Natural killer cell treated with Interleukin-12 subunit alpha and Interleukin-12 subunit beta and Interleukin-15 and Interleukin-18, amount 100 ng/mL, for 72 hours (primary cell): ENCODE measurements around the gene CFAP99. TPM values are rescaled to one million over a fixed set of nuclear protein-coding genes. Genes with fewer than 3 reads are reported as not detected.
"Not testable (repeated sequence)": the region's sequence is repeated elsewhere in the genome, so short reads cannot be mapped to it uniquely, and the experiment has no call there.

Source experiments
- ATAC-seq, 2 donors: fragments of 150-1000 bp; cut with Tn5 transposase in 1 of 2; sonication (Bioruptor Pico), chemical (Tn5 transposase) in 1 of 2; 2 replicates each; pipeline ENCODE4 v1.10.0; 2021
- DNase-seq: peaks from one replicate; pipeline ENCODE4 v3.0.0; 2022; ENCODE audit warnings: low spot score
- H3K27ac Mint-ChIP-seq, 2 donors: 1 replicate in 1 of 2; 2 replicates in 1 of 2; pipeline ENCODE4 v1.8.0; 2022; ENCODE audit warnings: mixed read lengths in 2 of 2, mild to moderate bottlenecking in 1 of 2, moderate library complexity in 1 of 2
- H3K27me3 Mint-ChIP-seq, 2 donors: 1 replicate in 1 of 2; 2 replicates in 1 of 2; pipeline ENCODE4 v1.8.0; 2022; ENCODE audit warnings: mixed read lengths in 2 of 2
- H3K36me3 Mint-ChIP-seq: one replicate; pipeline ENCODE4 v1.8.0; 2022; ENCODE audit warnings: mixed read lengths
- H3K4me1 Mint-ChIP-seq, 2 donors: 1 replicate in 1 of 2; 2 replicates in 1 of 2; pipeline ENCODE4 v1.8.0; 2022; ENCODE audit warnings: low read depth in 2 of 2, mixed read lengths in 2 of 2, mild to moderate bottlenecking in 1 of 2
- H3K4me3 Mint-ChIP-seq: one replicate; pipeline ENCODE4 v1.8.0; 2022; ENCODE audit warnings: mixed read lengths
- H3K9me3 Mint-ChIP-seq: 2 replicates; pipeline ENCODE4 v1.8.0; 2022; ENCODE audit warnings: mixed read lengths
- total RNA-seq, 2 donors: library from RNA; stranded (reverse); gene quantifications; one replicate each; pipeline ENCODE4 v1.2.3, GENCODE V29; 2022

The CFAP99 gene
- total RNA-seq, 2 donors from 2014 or later = not detected

DNA sequence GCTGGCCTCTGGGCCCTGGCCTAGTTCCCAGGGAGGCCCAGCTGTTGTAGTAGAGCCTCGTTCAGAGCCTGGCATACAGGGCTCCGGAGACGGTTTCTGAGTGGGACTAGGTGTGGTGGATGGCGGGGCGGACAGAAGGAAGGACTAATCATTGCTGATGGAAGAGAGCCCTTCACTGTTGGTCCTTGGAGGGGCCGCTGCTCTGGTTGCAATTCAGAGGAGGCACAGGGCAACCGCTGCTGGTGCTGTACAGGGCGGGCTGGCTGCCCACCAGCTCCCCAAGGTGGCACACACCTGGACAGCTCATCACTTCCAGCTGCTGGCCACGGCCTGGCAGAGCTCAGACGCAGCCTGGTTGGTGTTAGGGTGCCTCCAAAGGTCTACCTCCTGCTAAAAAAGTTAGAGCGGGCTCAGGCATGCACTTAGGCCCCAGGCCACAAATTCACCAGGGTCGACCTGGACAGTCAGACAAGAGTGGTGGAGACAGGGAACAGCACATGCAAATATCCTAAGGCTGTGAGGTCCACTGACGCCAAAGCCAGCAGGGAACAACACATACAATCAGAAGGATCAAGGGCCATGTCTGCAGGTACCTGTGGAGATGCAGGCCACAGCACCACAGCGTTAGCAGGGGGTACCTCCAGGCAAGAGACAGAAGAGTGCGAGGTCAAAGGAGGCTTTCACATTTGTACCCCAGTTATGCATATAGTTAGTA is 42.6 kb downstream of the CFAP99 start:
- H3K4me1 Mint-ChIP-seq = peaks cover 11 to 13% of the 10 kb centered on the region in 2 donors
- no peak for ATAC-seq

DNA sequence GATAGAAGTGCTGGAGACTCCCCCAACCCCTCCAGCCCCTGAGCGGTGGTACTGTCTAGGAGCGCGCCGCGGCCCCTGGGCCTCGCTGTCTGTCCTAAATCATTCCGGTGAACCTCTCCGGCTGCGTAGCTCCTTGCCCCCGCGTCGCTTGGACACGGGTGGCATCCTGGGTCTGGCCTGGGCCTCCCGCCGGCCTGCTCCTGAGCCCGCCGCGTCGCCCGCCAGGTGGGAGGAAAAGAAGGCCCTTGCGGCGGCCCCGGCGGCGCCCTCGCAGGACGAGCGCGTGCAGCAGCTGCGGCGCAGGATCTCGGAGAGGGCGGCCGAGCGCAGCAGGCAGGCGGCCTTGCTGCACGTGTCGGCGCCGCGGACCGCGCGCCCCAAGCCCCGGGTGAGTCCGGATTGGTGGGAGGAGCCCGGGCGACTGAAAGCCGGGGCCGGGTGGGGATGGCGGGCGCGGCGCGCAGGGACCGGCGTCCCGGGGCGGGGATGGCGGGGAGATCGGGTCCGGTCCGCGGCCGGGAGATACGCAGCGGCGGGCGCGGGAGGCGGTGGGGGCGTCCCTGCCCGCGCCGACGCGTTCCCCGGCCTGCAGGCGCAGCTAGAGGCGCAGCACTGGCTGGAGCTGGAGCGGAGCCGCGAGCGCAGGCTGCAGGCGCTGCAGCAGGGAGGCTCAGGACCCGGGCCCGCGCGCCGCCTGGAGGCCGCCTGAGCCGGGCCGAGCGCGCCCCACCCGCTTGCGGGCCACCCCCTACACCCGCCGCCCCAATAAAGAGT is 43.6 kb downstream of the CFAP99 start:
- H3K4me1 Mint-ChIP-seq = peaks cover 11 to 13% of the 10 kb centered on the region in 2 donors
- H3K4me3 Mint-ChIP-seq = peak overlapping the region; percentile 70
- ATAC-seq (peak; percentile 93 to 94), DNase-seq (peak; percentile 73)
- H3K36me3 Mint-ChIP-seq = no peaks in the 10 kb centered on the region
- peaks cover 6 to 8% of the 10 kb centered on the region in 2 donors for H3K27me3 Mint-ChIP-seq
- no peak overlapping the region for H3K27ac Mint-ChIP-seq
- no peaks in the 10 kb centered on the region for H3K9me3 Mint-ChIP-seq

More for the DNA sequence above, 42.6 kb downstream of the CFAP99 start:
- Mint-ChIP-seq H3K27ac (no peak overlapping the region), H3K4me3 (peak overlapping the region; percentile 70), H3K27me3 (peaks cover 6 to 8% of the 10 kb centered on the region in 2 donors), H3K36me3 (no peaks in the 10 kb centered on the region), H3K9me3 (no peaks in the 10 kb centered on the region)
- DNase-seq = no peak

DNA sequence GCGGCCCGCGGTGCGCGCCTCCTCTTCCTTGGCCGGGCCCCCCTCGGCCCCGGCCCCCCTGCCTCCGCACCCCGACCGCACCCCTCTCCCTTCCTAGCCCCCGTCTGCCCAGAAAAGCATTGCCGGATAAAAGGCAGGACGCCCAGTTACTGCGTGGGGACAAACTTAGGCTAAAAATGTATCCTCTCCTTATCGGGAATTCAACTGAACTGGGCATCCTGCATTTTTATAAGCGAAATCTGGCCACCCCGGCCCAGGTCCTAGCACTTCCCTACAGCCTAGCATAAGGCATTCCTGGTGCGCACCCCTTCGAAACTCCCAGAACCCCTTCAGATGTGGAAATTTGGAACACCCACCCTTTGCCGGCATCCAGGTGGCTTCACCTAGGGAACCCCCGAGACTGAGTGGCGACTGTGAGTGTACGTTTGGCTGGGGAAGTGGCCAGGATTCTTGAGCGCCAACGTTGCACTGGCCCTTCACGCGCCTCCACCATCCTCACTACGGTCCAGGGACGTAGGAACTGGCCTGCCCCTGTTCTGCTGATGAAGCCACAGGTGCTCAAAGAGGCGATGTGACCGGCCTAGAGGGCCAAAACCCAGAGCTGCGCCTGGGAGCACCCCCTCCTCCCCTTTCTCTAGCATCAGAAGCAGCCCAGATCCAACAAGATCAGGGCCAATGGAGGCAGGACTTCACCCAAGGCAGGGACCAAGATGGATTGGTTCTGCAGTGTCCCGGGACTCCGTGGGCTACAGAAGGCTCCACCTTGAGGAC is 44.4 kb downstream of the CFAP99 start:
- ATAC-seq (no peak), DNase-seq (no peak)
- H3K4me3 Mint-ChIP-seq = peak overlapping the region; percentile 38
- no peaks in the 10 kb centered on the region for H3K36me3 Mint-ChIP-seq
- peaks cover 13 to 16% of the 10 kb centered on the region in 2 donors for H3K4me1 Mint-ChIP-seq
- peaks cover 3 to 8% of the 10 kb centered on the region in 2 donors for H3K27me3 Mint-ChIP-seq
- no peaks in the 10 kb centered on the region for H3K9me3 Mint-ChIP-seq
- H3K27ac Mint-ChIP-seq = no peak overlapping the region

DNA sequence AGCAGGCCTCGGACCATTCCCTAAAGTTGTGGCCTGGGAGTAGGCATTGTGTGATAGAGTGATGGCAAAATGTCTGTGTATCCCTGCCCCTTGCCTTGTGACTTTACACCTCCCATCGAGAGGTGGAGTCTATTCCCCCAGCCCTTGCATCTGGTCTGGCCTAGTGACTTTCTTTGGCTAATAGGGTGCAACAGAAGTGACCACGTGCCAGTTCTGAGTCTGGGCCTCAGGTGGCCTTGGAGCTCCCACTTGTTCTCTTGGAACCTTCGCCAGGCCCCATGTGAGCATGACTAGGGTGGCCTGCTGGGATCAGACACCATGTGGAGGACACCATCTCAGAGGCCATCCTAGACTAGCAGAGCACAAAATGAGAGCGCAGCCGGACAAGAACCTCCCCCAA is 46.3 kb downstream of the CFAP99 start:
- Mint-ChIP-seq H3K9me3 (no peaks in the 10 kb centered on the region), H3K36me3 (peaks cover 5% of the 10 kb centered on the region), H3K4me3 (no peak overlapping the region), H3K27me3 (peaks cover 3 to 8% of the 10 kb centered on the region in 2 donors), H3K27ac (no peak overlapping the region), H3K4me1 (peaks cover 16 to 17% of the 10 kb centered on the region in 2 donors)
- DNase-seq (no peak), ATAC-seq (no peak)

DNA sequence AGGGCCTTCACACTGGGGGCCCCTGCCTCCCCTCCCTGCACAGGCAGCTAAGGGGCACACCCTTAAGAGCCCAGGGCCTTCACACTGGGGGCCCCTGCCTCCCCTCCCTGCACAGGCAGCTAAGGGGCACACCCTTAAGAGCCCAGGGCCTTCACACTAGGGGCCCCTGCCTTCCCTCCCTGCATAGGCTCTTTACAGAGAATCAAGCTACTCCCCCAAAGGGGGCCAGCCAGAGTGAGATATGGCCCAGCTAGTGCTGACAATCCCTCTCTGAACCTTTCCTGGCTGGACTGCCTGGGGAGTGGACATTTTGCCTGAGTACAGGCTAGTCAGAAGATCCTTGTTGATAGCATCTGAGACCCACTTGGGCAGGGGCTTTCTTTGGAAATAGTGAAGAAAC is 46.8 kb downstream of the CFAP99 start:
- Mint-ChIP-seq H3K4me1 (peaks cover 21% of the 10 kb centered on the region in 2 donors), H3K36me3 (peaks cover 10% of the 10 kb centered on the region)
- H3K4me3 Mint-ChIP-seq, H3K27ac Mint-ChIP-seq, H3K27me3 Mint-ChIP-seq, DNase-seq, H3K9me3 Mint-ChIP-seq, ATAC-seq: not testable (repeated sequence)

DNA sequence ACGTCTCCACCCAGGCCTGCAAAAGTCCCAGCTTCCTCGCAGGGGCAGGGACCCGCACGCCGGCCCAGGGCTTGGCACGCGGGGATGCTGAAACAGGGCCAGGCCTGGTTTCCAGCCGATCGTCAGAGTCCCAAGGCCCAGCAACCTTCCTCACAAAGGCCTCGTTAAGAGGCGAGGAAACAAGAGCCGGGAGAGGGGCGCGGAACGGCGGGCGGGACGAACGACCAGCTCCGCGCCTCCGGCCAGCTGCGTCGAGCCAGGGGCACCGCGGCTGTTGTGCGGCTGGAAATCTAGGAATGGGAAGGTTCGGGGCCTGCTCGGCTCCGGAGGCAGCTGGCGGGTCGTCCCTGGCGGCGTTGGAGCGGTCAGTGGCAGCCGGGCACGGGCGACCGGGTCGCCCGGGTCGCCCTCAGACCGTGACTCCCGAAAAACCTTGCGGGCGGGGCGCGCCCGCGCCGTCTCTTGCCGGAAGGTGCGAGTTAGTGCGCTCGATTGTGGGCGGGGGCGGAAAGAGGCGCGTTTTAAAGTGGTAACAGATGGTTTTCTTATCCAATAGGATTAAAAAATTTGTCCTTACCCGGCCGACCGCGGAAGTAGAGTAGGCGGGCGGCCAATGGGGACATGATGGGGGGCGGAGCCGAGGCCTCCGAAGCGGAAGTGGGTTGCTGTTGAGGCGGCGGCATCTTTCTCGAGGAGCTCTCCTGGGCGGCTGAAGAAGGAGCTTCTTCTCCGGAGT is 49.9 kb downstream of the CFAP99 start, which contains the start of gene RNF4:
RNF4 (plus strand) TSS at position 651 of the 736 bp plus-strand sequence. CDS start 21,388 bp downstream, outside the sequence.
- DNase-seq = peak; percentile 97
- Mint-ChIP-seq H3K4me3 (peak within 1 kb of the TSS; percentile 95), H3K4me1 (peaks cover 24 to 27% of the 10 kb centered on the region in 2 donors), H3K27ac (peak within 1 kb of the TSS; percentile 95 to 97), H3K27me3 (no peaks in the 10 kb centered on the region), H3K36me3 (peaks cover 20% of the 10 kb centered on the region), H3K9me3 (no peaks in the 10 kb centered on the region)
- peak; percentile 91 to 95 for ATAC-seq

DNA sequence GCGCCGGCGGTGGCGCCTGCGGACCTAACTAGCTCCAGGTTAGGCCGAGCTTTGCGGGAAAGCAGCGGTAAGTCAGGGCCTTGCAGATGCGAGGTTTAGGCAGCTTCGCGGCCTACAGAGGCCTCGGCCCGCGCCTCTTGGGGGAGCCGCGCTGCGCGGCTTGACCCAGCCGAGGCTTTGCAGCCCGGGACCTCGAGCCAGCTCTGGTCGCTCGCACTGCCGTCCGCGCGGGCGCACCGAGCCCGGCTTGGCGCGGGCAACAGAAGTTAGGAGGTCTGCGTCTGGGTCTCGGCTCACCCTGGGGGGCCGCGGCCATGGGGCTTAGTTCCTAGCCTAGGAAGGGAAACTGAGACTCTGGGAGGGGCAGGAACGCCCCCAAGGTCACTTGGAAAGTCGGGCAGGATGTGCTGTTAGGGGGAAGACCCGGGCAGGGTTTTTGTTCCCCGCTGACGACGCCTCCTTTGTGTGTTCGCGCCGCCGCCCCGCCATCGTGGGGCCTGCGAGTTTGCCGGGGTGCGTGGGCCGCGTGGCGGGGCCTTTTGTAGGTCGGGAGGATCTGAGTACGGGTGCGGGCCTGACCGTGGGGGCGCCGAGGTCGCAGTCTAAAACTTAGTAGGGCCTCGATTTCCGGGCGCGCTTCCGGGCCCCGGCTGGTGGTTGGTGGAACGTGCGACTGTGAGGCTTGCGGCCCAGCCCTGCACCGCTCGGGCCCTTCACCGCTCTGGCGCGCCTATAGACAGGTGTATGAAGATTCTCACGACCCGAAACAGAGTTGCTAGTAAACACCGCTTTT is 50.6 kb downstream of the CFAP99 start:
- Mint-ChIP-seq H3K36me3 (peaks cover 20% of the 10 kb centered on the region), H3K4me1 (peaks cover 24 to 26% of the 10 kb centered on the region in 2 donors), H3K9me3 (no peaks in the 10 kb centered on the region), H3K27ac (peak overlapping the region; percentile 95 to 97), H3K4me3 (peak overlapping the region; percentile 95), H3K27me3 (no peaks in the 10 kb centered on the region)
- DNase-seq (peak; percentile 87), ATAC-seq (peak; percentile 70 to 75)

DNA sequence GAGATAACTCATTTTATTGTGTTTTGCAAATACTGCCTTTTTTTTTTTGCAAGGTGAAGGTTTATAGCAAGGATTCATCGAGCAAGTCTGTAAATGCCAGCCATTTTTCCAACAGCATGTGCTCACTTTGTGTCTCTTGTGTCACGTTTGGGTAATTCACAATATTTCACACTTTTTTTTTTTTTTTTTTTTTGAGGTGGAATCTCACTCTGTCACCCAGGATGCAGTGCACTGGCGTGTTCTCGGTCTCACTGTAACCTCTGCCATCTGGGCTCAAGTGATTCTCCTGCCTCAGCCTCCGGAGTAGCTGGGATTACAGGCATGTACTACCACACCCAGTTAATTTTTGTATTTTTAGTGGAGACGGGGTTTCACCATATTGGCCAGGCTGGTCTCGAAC is 52.0 kb downstream of the CFAP99 start:
- ATAC-seq = no peak
- Mint-ChIP-seq H3K4me1 (peaks cover 28 to 30% of the 10 kb centered on the region in 2 donors), H3K9me3 (no peaks in the 10 kb centered on the region), H3K4me3 (peak overlapping the region; percentile 95), H3K36me3 (peaks cover 21% of the 10 kb centered on the region), H3K27ac (peak overlapping the region; percentile 95 to 97), H3K27me3 (no peaks in the 10 kb centered on the region)
- DNase-seq = no peak

DNA sequence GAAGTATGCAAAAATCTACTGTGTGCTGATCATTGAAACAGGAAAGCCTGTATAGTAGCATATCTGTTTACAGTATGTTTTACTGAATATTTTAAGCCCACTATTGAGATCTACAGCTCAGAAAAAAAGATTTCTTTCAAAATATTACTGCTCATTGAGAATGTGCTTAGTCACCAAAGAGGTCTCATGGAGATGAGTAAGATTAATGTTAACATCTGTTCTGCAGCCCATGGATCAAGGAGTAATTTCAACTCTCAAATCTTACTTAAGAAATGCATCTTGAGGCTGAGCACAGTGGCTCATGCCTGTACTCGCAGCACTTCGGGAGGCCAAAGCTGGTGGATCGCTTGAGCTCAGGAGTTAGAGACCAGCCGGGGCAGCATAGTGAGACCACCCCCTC is 53.4 kb downstream of the CFAP99 start:
- peaks cover 27% of the 10 kb centered on the region for H3K36me3 Mint-ChIP-seq
- no peak for ATAC-seq
- no peaks in the 10 kb centered on the region for H3K9me3 Mint-ChIP-seq
- H3K27ac Mint-ChIP-seq = peak overlapping the region; percentile 95 to 97
- no peak for DNase-seq
- H3K27me3 Mint-ChIP-seq = no peaks in the 10 kb centered on the region
- no peak overlapping the region for H3K4me3 Mint-ChIP-seq
- peaks cover 37 to 42% of the 10 kb centered on the region in 2 donors for H3K4me1 Mint-ChIP-seq

DNA sequence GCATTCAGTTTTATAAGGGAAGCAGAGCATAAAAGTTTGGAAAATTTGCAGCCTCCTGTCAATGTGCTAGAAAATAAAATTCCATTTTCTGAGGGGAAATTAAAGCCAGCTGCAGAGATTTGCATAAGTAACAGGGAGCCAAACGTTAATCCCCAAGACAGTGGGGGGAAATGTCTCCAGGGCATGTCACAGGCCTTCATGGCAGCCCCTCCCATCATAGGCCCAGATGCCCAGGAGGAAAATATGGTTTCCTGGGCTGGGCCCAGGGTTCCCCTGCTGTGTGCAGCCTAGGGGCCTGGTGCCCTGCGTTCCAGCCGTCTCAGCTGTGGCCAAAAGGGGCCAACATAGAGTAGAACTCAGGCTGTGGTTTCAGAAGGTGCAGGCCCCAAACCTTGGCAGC is 59.5 kb downstream of the CFAP99 start:
- H3K36me3 Mint-ChIP-seq = peaks cover 7% of the 10 kb centered on the region
- H3K27me3 Mint-ChIP-seq = no peaks in the 10 kb centered on the region
- no peaks in the 10 kb centered on the region for H3K9me3 Mint-ChIP-seq
- no peak overlapping the region for H3K27ac Mint-ChIP-seq
- no peak for ATAC-seq
- no peak for DNase-seq
- H3K4me1 Mint-ChIP-seq = peaks cover 64 to 74% of the 10 kb centered on the region in 2 donors
- no peak overlapping the region for H3K4me3 Mint-ChIP-seq

DNA sequence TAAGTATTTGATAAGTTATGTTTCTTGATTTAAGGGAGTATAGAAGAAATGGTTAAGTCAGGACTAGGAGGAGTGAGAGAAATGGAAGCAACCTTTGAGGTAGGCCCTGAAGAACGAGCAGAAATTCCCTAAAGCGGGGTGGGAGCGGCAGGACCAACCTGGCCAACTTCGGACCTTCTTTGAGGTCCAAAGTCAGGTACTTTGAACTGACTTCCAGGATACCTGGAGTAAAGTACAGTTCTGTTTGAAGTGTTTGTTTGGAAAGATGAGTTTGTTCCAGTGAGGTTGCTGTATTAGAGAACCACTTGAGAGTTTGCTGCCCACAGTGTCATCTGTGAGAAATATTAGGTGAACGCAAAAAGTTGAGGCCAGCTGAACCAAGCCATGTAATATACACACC is 61.9 kb downstream of the CFAP99 start:
- ATAC-seq (no peak), DNase-seq (no peak)
- Mint-ChIP-seq H3K36me3 (peaks cover 7% of the 10 kb centered on the region), H3K4me3 (peak overlapping the region; percentile 3), H3K9me3 (no peaks in the 10 kb centered on the region), H3K27me3 (no peaks in the 10 kb centered on the region), H3K27ac (peak overlapping the region; percentile 26 to 51), H3K4me1 (peaks cover 80 to 88% of the 10 kb centered on the region in 2 donors)

DNA sequence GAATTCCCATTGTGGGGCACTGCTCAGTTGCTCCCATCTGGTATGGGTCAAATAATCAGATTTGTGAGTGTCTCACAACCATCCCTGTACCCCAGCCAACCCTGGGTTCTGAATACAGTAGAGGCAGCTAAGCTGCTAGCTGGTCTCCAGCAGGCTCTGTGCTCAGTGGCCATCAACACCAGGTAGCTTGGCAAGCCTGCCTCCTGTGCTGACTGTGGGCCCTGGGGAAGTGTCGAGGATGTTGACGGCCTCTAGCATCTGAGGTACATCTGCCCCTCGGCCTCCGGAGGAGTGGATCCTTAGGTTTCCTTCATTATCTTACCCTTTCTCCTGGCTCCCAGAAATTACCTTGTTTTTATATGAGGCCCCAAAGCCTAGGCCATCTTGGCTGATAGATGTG is 63.4 kb downstream of the CFAP99 start:
- no peaks in the 10 kb centered on the region for H3K27me3 Mint-ChIP-seq
- no peaks in the 10 kb centered on the region for H3K36me3 Mint-ChIP-seq
- ATAC-seq (no peak), DNase-seq (no peak)
- peak overlapping the region; percentile 65 to 69 for H3K27ac Mint-ChIP-seq
- H3K9me3 Mint-ChIP-seq = no peaks in the 10 kb centered on the region
- H3K4me3 Mint-ChIP-seq = peak overlapping the region; percentile 67
- H3K4me1 Mint-ChIP-seq = peaks cover 81 to 87% of the 10 kb centered on the region in 2 donors
